ENCODE measurements around the gene DHRS3. TPM values are rescaled to one million over a fixed set of nuclear protein-coding genes. Genes with fewer than 3 reads are reported as not detected.

The DHRS3 gene
- total and polyA plus RNA-seq, 12 donors: 39.9 to 93.5 (median 63.7) TPM

- 67 to 73% methylated on average over 5 to 6 of the region's 6 CpGs for WGBS, 2 donors
- DNase-seq (no peak), ATAC-seq (peak in 1 of 8 donors; percentile 6)
- Histone ChIP-seq H3K27me3 (no peaks in the 10 kb centered on the region), H3K4me1 (peaks cover 3 to 59% (median 19%) of the 10 kb centered on the region in 9 donors), H3K36me3 (peaks cover 0 to 25% (median 0%) of the 10 kb centered on the region in 9 donors), H3K9me3 (no peaks in the 10 kb centered on the region), H3K4me3 (no peak overlapping the region), H3K27ac (no peak overlapping the region)
- intact Hi-C loops (cut with DNase I): loop anchor here in 1 of 10 donors (2.0 kb wide), 1 partner anchor 68 kb away; no protein-coding TSS in a partner anchor
- TF ChIP-seq CTCF (IDR thresholded peaks at IDR 0.05): no peak
Observed at GRCh38 chr1:12584900-12585525, 33.0 kb downstream of the DHRS3 start.

GRCh38 chr1:12583484-12583883 is 34.5 kb downstream of the DHRS3 start:
- TF ChIP-seq CTCF (IDR thresholded peaks at IDR 0.05): no peak
- no peak for ATAC-seq
- intact Hi-C loops (cut with DNase I): no loop called here
- peaks cover 0 to 40% (median 10%) of the 10 kb centered on the region in 9 donors for H3K36me3 ChIP-seq
- H3K27me3 ChIP-seq: no peaks in the 10 kb centered on the region
- DNase-seq: no peak
- H3K4me1 ChIP-seq: peaks cover 0 to 51% (median 18%) of the 10 kb centered on the region in 9 donors
- no peak overlapping the region for H3K4me3 ChIP-seq
- H3K27ac ChIP-seq: no peak overlapping the region
- no peaks in the 10 kb centered on the region for H3K9me3 ChIP-seq

GRCh38 chr1:12582649-12583048 is 35.4 kb downstream of the DHRS3 start:
- Histone ChIP-seq H3K27me3 (no peaks in the 10 kb centered on the region), H3K9me3 (no peaks in the 10 kb centered on the region), H3K36me3 (peaks cover 0 to 49% (median 17%) of the 10 kb centered on the region in 9 donors), H3K4me1 (peaks cover 0 to 45% (median 18%) of the 10 kb centered on the region in 9 donors), H3K4me3 (no peak overlapping the region), H3K27ac (no peak overlapping the region)
- WGBS, 2 donors: 98 to 99% methylated on average over 4 of the region's 4 CpGs
- DNase-seq: no peak
- intact Hi-C loops (cut with DNase I): no loop called here
- TF ChIP-seq CTCF (IDR thresholded peaks at IDR 0.05): no peak
- ATAC-seq: no peak

- 78 to 84% methylated on average over 5 of the region's 5 CpGs for WGBS, 2 donors
- intact Hi-C loops (cut with DNase I): no loop called here
- Histone ChIP-seq H3K9me3 (no peaks in the 10 kb centered on the region), H3K27me3 (no peaks in the 10 kb centered on the region), H3K27ac (peak overlapping the region in 3 of 10 donors; percentile 34 to 63 (median 54)), H3K36me3 (peaks cover 0 to 60% (median 30%) of the 10 kb centered on the region in 9 donors), H3K4me1 (peaks cover 0 to 37% (median 18%) of the 10 kb centered on the region in 9 donors), H3K4me3 (no peak overlapping the region)
- TF ChIP-seq CTCF (IDR thresholded peaks at IDR 0.05): no peak
- ATAC-seq: no peak
- DNase-seq: no peak
Observed at GRCh38 chr1:12581179-12581578, 36.8 kb downstream of the DHRS3 start.
